Prostate gland (tissue), 2 donors: Measurements from ENCODE around the gene ADAMTSL2. TPM values are rescaled to one million over a fixed set of nuclear protein-coding genes. Genes with fewer than 3 reads are reported as not detected.

Experiments used
- DNase-seq: peaks from one replicate; pipeline ENCODE4 v3.0.0-alpha.2; 2019; ENCODE audit warnings: low spot score
- H3K27ac ChIP-seq, 2 donors: fragments of 200-600 bp; sonication (generic); 2 replicates each; pipeline ENCODE4 v1.5.1; 2017 to 2019
- H3K27me3 ChIP-seq: fragments of 200-600 bp; sonication (generic); replicated peaks from 2 replicates; pipeline ENCODE4 v1.5.1; 2019; ENCODE audit not compliant: insufficient read depth
- H3K36me3 ChIP-seq, 2 donors: fragments of 200-600 bp; sonication (generic); 1 replicate in 1 of 2; 2 replicates in 1 of 2; pipeline versions ENCODE4 v1.5.1 to v1.8.1; 2017 to 2019
- H3K4me1 ChIP-seq: fragments of 200-600 bp; sonication (generic); replicated peaks from 2 replicates; pipeline ENCODE4 v1.5.1; 2019
- H3K4me3 ChIP-seq, 2 donors: fragments of 200-600 bp; sonication (generic); 2 replicates each; pipeline ENCODE4 v1.5.1; 2017 to 2019
- H3K9me3 ChIP-seq: fragments of 200-600 bp; sonication (generic); 2 replicates; pipeline ENCODE4 v1.5.1; 2017
- CTCF ChIP-seq, 4 experiments: fragments of 200-600 bp in 2 of 4; fragments of 450-650 bp in 2 of 4; sonication (generic) in 2 of 4; IDR thresholded peaks; 1 replicate in 3 of 4; 2 replicates in 1 of 4; pipeline ENCODE4 v1.5.1; 2016 to 2019; ENCODE audit warnings: antibody characterized with exemption in 4 of 4, mild to moderate bottlenecking in 2 of 4, moderate library complexity in 2 of 4
- POLR2A ChIP-seq: fragments of 450-650 bp; IDR thresholded peaks from one replicate; pipeline ENCODE4 v1.6.1; 2016; ENCODE audit warnings: antibody characterized with exemption, mild to moderate bottlenecking
- POLR2AphosphoS5 ChIP-seq: sonication (generic); formaldehyde crosslinking; IDR thresholded peaks from one replicate; pipeline ENCODE4 v1.6.1; 2017; ENCODE audit warnings: antibody characterized with exemption
- WGBS: methylation state at CpG from one replicate; pipeline ENCODE4 v1.1.5; 2018; 5-methylcytosine and 5-hydroxymethylcytosine counted together
- intact Hi-C: fragments of 100-400 bp; cut with DNase I; formaldehyde crosslinking; loops from one replicate; pipeline ENCODE4 v1.14.2; 2022
- total RNA-seq, 2 donors: library from RNA; depleted of rRNA; stranded (reverse); fragments of >200 nt; gene quantifications; one replicate each; pipeline ENCODE4 v1.1.0, GENCODE V29; 2016

The ADAMTSL2 gene
- total RNA-seq, 2 donors from 2014 or later: 1.6 to 11.6 TPM

GRCh38 chr9:133591985-133592384 is 57.5 kb downstream of the ADAMTSL2 start:
- Histone ChIP-seq H3K27ac (no peak overlapping the region), H3K36me3 (no peaks in the 10 kb centered on the region), H3K4me3 (no peak overlapping the region), H3K27me3 (no peaks in the 10 kb centered on the region), H3K4me1 (no peaks in the 10 kb centered on the region), H3K9me3 (no peaks in the 10 kb centered on the region)
- TF ChIP-seq POLR2A (no peak), POLR2AphosphoS5 (no peak), CTCF (IDR thresholded peaks at IDR 0.05) (no peak)
- intact Hi-C loops: no loop called here
- 75% methylated on average over 10 of the region's 10 CpGs for WGBS
- no peak for DNase-seq

DNA sequence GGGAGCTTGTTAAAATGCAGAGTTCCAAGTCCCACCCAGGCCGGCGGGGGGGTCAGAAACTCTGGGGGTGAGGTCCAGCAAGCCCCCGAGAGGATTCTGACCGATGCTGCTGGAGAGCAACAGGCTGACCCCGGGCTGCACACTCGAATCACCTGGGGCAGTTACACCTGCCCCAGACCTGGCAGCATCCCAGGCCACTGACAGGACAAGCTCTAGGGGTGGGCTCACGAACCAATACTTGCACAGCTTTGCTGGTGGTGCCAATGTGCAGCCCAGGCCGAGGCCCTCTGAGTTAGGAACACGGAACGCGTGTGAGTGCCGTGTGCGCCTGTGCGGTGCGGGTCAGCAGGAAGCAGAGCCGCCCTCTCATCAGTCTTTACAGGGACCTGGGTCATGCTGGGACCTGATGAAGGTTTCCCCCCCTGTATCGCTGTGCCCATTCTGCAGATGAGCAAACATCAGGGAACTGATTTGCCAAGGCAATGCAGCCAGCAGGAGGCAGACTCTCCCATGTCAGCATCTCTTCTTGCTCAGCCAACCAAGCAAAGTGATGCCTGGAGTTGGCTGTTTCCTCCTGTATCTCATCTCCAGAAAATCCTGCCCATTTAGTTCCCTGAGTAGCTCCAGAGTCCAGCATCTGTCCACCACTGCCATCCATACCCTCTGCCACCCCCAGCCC is 58.4 kb downstream of the ADAMTSL2 start:
- Histone ChIP-seq H3K9me3 (no peaks in the 10 kb centered on the region), H3K4me3 (no peak overlapping the region), H3K4me1 (no peaks in the 10 kb centered on the region), H3K27ac (no peak overlapping the region), H3K27me3 (no peaks in the 10 kb centered on the region), H3K36me3 (no peaks in the 10 kb centered on the region)
- DNase-seq: no peak
- 70% methylated on average over 15 of the region's 17 CpGs for WGBS
- intact Hi-C loops: no loop called here
- TF ChIP-seq CTCF (IDR thresholded peaks at IDR 0.05) (no peak), POLR2A (no peak), POLR2AphosphoS5 (no peak)

DNA sequence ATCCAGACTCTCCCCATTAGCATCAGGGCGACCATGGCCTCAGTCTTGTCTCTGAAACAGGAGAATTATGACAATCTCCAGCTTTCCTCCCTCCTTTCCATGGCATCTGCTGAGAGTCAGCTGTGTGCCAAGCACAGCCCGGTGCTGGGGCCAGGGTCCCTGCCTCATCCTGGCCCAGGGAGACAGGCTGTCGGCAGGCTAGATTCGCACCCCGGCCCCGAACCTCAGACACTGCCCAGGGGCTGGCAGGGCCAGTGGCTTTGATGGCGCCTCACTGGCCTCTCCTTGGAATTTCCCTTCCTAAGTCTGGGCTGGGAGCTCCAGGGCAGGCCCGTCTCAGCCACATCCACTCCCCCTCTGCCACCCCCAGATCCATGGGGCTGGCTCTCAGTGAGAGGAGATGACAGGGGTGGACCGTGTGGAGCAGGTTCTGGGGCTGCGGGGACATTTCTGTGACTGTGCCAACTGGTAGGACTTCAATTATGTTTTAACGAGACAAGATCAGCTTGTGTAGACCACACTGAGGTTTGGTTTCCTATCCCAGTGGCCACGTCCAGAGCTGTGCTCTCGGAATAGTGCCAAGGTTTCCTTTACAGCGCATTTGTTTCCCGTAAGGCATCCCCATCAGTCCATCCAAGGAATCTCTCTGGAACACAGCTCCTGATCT is 59.2 kb downstream of the ADAMTSL2 start:
- H3K4me3 ChIP-seq: no peak overlapping the region
- H3K27me3 ChIP-seq: no peaks in the 10 kb centered on the region
- H3K36me3 ChIP-seq: no peaks in the 10 kb centered on the region
- 73% methylated on average over 15 of the region's 15 CpGs for WGBS
- no peaks in the 10 kb centered on the region for H3K4me1 ChIP-seq
- DNase-seq: no peak
- TF ChIP-seq CTCF (IDR thresholded peaks at IDR 0.05) (no peak), POLR2AphosphoS5 (no peak)
- intact Hi-C loops: no loop called here
- no peaks in the 10 kb centered on the region for H3K9me3 ChIP-seq
- no peak overlapping the region for H3K27ac ChIP-seq

DNA sequence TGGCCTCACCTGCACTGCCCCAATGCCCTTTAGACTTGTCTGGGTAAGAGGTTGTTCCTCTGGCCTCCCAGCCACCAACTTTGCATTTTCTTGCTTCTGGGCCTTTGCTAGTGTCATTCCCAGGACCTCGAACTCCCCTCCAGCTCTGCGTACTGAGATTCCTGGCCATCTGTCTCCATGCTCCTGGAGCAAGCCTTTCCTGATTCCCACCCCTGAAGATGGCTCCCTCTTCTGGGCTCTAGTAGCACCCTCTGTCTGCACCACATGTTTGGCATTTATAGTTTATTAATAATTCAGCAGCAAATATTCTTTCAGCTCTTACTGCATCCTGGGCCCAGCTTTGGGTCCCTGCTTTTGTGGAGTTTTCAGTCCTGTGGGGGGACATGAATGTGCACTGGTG is 59.8 kb downstream of the ADAMTSL2 start:
- Histone ChIP-seq H3K9me3 (no peaks in the 10 kb centered on the region), H3K4me3 (no peak overlapping the region), H3K36me3 (no peaks in the 10 kb centered on the region), H3K27me3 (no peaks in the 10 kb centered on the region), H3K27ac (no peak overlapping the region), H3K4me1 (no peaks in the 10 kb centered on the region)
- 100% methylated on average over 2 of the region's 2 CpGs for WGBS
- intact Hi-C loops: no loop called here
- TF ChIP-seq POLR2A (no peak), CTCF (IDR thresholded peaks at IDR 0.05) (no peak), POLR2AphosphoS5 (no peak)
- no peak for DNase-seq

- H3K9me3 ChIP-seq: no peaks in the 10 kb centered on the region
- no peak for DNase-seq
- intact Hi-C loops: no loop called here
- no peaks in the 10 kb centered on the region for H3K36me3 ChIP-seq
- no peaks in the 10 kb centered on the region for H3K4me1 ChIP-seq
- WGBS: 76% methylated on average over 8 of the region's 8 CpGs
- H3K4me3 ChIP-seq: no peak overlapping the region
- no peak overlapping the region for H3K27ac ChIP-seq
- H3K27me3 ChIP-seq: no peaks in the 10 kb centered on the region
- TF ChIP-seq CTCF (IDR thresholded peaks at IDR 0.05) (no peak), POLR2AphosphoS5 (no peak), POLR2A (no peak)
Measured at GRCh38 chr9:133595910-133596309, 61.4 kb downstream of the ADAMTSL2 start.
